Esophagus squamous epithelium (tissue), 5 donors: ENCODE data around the gene SGCG. TPM values are rescaled to one million over a fixed set of nuclear protein-coding genes. Genes with fewer than 3 reads are reported as not detected.
"Not testable (repeated sequence)": the region's sequence is repeated elsewhere in the genome, so short reads cannot be mapped to it uniquely, and the experiment has no call there.

ENCODE experiments used
- DNase-seq: peaks from one replicate; lab custom pipeline; 2025; lab: John Stamatoyannopoulos, UW
- H3K27ac ChIP-seq, 4 donors: fragments of 200-600 bp; sonication (generic); one replicate each; pipeline ENCODE4 v1.5.1; 2016 to 2019; ENCODE audit warnings: mild to moderate bottlenecking in 1 of 4
- H3K27me3 ChIP-seq, 4 donors: fragments of 200-600 bp; sonication (generic); 1 replicate in 3 of 4; 2 replicates in 1 of 4; pipeline versions ENCODE4 v1.5.1 to v1.6.0; 2017 to 2021; ENCODE audit warnings: antibody characterized with exemption in 1 of 4
- H3K36me3 ChIP-seq, 3 donors: fragments of 200-600 bp; sonication (generic); one replicate each; pipeline ENCODE4 v1.5.1; 2016 to 2019
- H3K4me1 ChIP-seq, 3 donors: fragments of 200-600 bp; sonication (generic); one replicate each; pipeline ENCODE4 v1.5.1; 2017 to 2019
- H3K4me3 ChIP-seq, 4 donors: fragments of 200-600 bp; sonication (generic); 1 replicate in 3 of 4; 2 replicates in 1 of 4; pipeline ENCODE4 v1.5.1; 2016 to 2019; ENCODE audit warnings: mild to moderate bottlenecking in 2 of 4, moderate library complexity in 1 of 4
- H3K9me3 ChIP-seq, 3 donors: fragments of 200-600 bp; sonication (generic); one replicate each; pipeline ENCODE4 v1.5.1; 2016 to 2019
- POLR2A ChIP-seq, 4 donors: fragments of 450-650 bp; IDR thresholded peaks; one replicate each; pipeline ENCODE4 v1.6.1; 2017; ENCODE audit warnings: antibody characterized with exemption in 4 of 4, mild to moderate bottlenecking in 4 of 4, moderate library complexity in 3 of 4
- WGBS, 2 donors: methylation state at CpG; one replicate each; pipeline ENCODE4 v1.1.5; 2018; 5-methylcytosine and 5-hydroxymethylcytosine counted together
- intact Hi-C: fragments of 100-400 bp; cut with DNase I; formaldehyde crosslinking; loops from one replicate; pipeline ENCODE4 v1.15.0; 2022
- total RNA-seq, 4 donors: library from RNA; depleted of rRNA; stranded (reverse); fragments of >200 nt; gene quantifications; one replicate each; pipeline ENCODE4 v1.1.0, GENCODE V29; 2016
- TF ChIP-seq, protein P1 (sequence below), 6 experiments: fragments of 450-650 bp in 4 of 6; fragments of 200-600 bp in 2 of 6; sonication (generic) in 2 of 6; IDR thresholded peaks; one replicate each; pipeline ENCODE4 v1.5.1; 2016 to 2019; ENCODE audit warnings: antibody characterized with exemption in 6 of 6, mild to moderate bottlenecking in 4 of 6, moderate library complexity in 4 of 6
- donor health status: DM: yes; HTN: yes; CAD: no.

SGCG gene
- total RNA-seq, 4 donors from 2014 or later: 0.57 TPM; not detected in 3

DNA sequence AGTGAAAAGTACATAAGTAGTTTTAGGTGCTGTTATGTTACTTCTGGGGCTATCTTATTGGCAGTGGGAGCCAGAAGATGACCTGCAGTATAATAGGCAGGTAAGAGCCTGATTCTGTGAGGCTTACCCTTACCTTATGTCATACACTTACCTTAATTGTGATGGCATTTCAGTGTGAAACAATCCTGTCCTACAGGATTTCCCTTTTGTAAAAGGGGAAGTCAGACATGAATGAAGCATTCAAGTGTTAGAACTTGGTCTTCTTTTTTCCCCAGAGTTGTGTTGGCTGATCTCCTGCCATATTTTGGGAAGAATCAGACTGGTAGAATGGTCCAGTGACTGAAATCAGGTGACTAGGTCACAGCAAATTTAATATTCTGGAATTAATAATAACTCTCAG, 55.2 kb downstream of the SGCG start:
- no peaks in the 10 kb centered on the region for H3K9me3 ChIP-seq
- H3K4me1 ChIP-seq: no peaks in the 10 kb centered on the region
- TF ChIP-seq POLR2A (IDR thresholded peaks at IDR 0.05): no peak
- TF ChIP-seq, protein P1, sequence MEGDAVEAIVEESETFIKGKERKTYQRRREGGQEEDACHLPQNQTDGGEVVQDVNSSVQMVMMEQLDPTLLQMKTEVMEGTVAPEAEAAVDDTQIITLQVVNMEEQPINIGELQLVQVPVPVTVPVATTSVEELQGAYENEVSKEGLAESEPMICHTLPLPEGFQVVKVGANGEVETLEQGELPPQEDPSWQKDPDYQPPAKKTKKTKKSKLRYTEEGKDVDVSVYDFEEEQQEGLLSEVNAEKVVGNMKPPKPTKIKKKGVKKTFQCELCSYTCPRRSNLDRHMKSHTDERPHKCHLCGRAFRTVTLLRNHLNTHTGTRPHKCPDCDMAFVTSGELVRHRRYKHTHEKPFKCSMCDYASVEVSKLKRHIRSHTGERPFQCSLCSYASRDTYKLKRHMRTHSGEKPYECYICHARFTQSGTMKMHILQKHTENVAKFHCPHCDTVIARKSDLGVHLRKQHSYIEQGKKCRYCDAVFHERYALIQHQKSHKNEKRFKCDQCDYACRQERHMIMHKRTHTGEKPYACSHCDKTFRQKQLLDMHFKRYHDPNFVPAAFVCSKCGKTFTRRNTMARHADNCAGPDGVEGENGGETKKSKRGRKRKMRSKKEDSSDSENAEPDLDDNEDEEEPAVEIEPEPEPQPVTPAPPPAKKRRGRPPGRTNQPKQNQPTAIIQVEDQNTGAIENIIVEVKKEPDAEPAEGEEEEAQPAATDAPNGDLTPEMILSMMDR (IDR thresholded peaks at IDR 0.05): no peak
- H3K27ac ChIP-seq: no peak overlapping the region
- intact Hi-C loops: no loop called here
- no peaks in the 10 kb centered on the region for H3K36me3 ChIP-seq
- H3K27me3 ChIP-seq: no peaks in the 10 kb centered on the region
- no peak for DNase-seq
- H3K4me3 ChIP-seq: no peak overlapping the region

DNA sequence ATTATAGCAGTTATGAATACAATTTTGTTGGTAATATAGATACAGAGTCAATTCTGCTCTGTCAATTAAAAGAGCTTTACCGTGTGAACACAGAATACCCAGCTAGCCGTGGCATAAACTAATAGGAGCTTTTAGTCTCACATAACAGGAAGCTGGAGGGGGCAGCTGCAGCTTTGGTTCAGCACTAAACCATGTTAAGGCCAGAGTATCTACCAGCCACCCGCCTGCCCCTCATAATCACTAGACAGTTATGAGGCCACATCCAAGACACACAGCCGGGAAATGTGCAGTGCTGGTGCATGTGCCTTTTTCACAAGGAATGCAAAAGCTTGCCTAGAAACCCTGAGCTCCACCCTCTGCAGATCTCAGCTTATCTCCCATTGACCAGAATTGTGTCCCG, 62.3 kb downstream of the SGCG start:
- no peak for DNase-seq
- TF ChIP-seq, protein P1 (IDR thresholded peaks at IDR 0.05): no peak
- no peak for TF ChIP-seq POLR2A (IDR thresholded peaks at IDR 0.05)
- intact Hi-C loops: no loop called here
- Histone ChIP-seq H3K9me3 (no peaks in the 10 kb centered on the region), H3K36me3 (no peaks in the 10 kb centered on the region), H3K4me3 (no peak overlapping the region), H3K4me1 (no peaks in the 10 kb centered on the region), H3K27ac (no peak overlapping the region), H3K27me3 (no peaks in the 10 kb centered on the region)
- 69 to 80% methylated on average over 4 of the region's 5 CpGs for WGBS, 2 donors

DNA sequence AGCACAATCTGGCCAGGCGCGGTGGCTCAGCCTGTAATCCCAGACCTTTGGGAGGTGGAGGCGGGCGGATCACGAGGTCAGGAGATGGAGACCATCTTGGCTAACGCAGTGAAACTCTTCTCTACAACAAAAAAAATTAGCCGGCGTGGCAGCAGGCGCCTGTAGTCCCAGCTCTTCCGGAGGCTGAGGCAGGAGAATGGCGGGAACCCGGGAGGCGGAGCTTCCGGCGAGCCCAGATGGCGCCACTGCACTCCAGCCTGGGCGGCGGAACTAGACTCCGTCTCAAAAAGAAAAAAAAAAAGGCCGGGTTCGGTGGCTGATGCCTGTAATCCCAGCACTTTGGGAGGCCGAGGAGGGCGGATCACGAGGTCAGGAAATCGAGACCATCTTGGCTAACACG, 67.6 kb downstream of the SGCG start:
- H3K27me3 ChIP-seq, H3K4me3 ChIP-seq, H3K36me3 ChIP-seq, H3K4me1 ChIP-seq, DNase-seq, intact Hi-C loops, H3K27ac ChIP-seq, H3K9me3 ChIP-seq: not testable (repeated sequence)
- 97% methylated on average over 13 to 16 of the region's 26 CpGs for WGBS, 2 donors

- 55 to 79% methylated on average over 2 to 4 of the region's 4 CpGs for WGBS, 2 donors
- Histone ChIP-seq H3K4me1 (no peaks in the 10 kb centered on the region), H3K4me3 (no peak overlapping the region), H3K27ac (no peak overlapping the region), H3K9me3 (no peaks in the 10 kb centered on the region), H3K27me3 (no peaks in the 10 kb centered on the region), H3K36me3 (no peaks in the 10 kb centered on the region)
- TF ChIP-seq POLR2A (IDR thresholded peaks at IDR 0.05): no peak
- TF ChIP-seq, protein P1 (IDR thresholded peaks at IDR 0.05): no peak
- intact Hi-C loops: no loop called here
- DNase-seq: no peak
These were observed 73.7 kb downstream of the SGCG start for GRCh38 chr13:23254506-23254905.

GRCh38 chr13:23267571-23267970, 86.8 kb downstream of the SGCG start:
- no peaks in the 10 kb centered on the region for H3K4me1 ChIP-seq
- no peaks in the 10 kb centered on the region for H3K36me3 ChIP-seq
- TF ChIP-seq, protein P1 (IDR thresholded peaks at IDR 0.05): no peak
- no peak for TF ChIP-seq POLR2A (IDR thresholded peaks at IDR 0.05)
- no peak overlapping the region for H3K27ac ChIP-seq
- no peak for DNase-seq
- no peaks in the 10 kb centered on the region for H3K9me3 ChIP-seq
- no peaks in the 10 kb centered on the region for H3K27me3 ChIP-seq
- intact Hi-C loops: no loop called here
- 70 to 79% methylated on average over 4 of the region's 4 CpGs for WGBS, 2 donors
- H3K4me3 ChIP-seq: no peak overlapping the region

DNA sequence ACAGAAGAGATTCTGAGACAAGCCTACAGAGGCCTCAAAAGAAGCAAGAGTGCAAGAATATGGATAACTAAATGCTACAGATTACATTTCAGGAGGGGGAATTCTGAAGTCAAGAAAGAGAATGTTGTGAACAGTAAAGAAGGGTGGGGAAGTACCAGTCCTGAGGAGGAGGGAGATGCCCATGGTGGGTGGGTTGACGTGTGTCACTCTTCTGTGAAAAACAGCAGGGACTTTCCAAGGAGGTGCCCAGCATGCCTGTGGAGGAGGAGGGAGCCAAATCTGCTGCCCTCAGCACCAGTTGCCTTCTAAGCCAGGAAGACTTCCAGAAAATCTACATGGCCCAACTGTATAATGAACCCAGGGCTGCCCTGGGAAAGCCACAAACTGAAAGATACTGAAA, 87.7 kb downstream of the SGCG start:
- Histone ChIP-seq H3K27ac (no peak overlapping the region), H3K27me3 (no peaks in the 10 kb centered on the region), H3K4me1 (no peaks in the 10 kb centered on the region), H3K36me3 (no peaks in the 10 kb centered on the region), H3K4me3 (no peak overlapping the region), H3K9me3 (no peaks in the 10 kb centered on the region)
- WGBS, 2 donors: 38 to 43% methylated on average over 1 of the region's 1 CpG
- TF ChIP-seq, protein P1 (IDR thresholded peaks at IDR 0.05): no peak
- TF ChIP-seq POLR2A (IDR thresholded peaks at IDR 0.05): no peak
- DNase-seq: no peak
- intact Hi-C loops: no loop called here
